Sigmoid colon (tissue), 7 donors: ENCODE measurements around the gene SEC23IP. TPM values are rescaled to one million over a fixed set of nuclear protein-coding genes. Genes with fewer than 3 reads are reported as not detected.

Experiments
- DNase-seq: peaks from one replicate; pipeline ENCODE4 v3.0.0-alpha.2; 2019
- H3K27ac ChIP-seq, 4 donors: fragments of 200-600 bp; sonication (generic); one replicate each; pipeline ENCODE4 v1.5.1; 2016 to 2019; ENCODE audit warnings: mild to moderate bottlenecking in 1 of 4
- H3K27me3 ChIP-seq, 3 donors: fragments of 200-600 bp; sonication (generic); one replicate each; pipeline ENCODE4 v1.5.1; 2019; ENCODE audit warnings: mild to moderate bottlenecking in 1 of 3
- H3K36me3 ChIP-seq, 4 donors: fragments of 200-600 bp; sonication (generic); one replicate each; pipeline ENCODE4 v1.5.1; 2016 to 2019
- H3K4me1 ChIP-seq, 4 donors: fragments of 200-600 bp; sonication (generic); one replicate each; pipeline ENCODE4 v1.5.1; 2017 to 2019
- H3K4me3 ChIP-seq, 4 donors: fragments of 200-600 bp; sonication (generic); one replicate each; pipeline ENCODE4 v1.5.1; 2017 to 2019; ENCODE audit warnings: mild to moderate bottlenecking in 2 of 4, moderate library complexity in 1 of 4
- H3K9me3 ChIP-seq, 4 donors: fragments of 200-600 bp in 3 of 4; sonication (generic) in 3 of 4; one replicate each; pipeline versions ENCODE4 v1.5.1 to v1.6.1; 2013 to 2019
- EP300 ChIP-seq, 4 donors: sonication (generic); formaldehyde crosslinking; IDR thresholded peaks; one replicate each; pipeline ENCODE4 v1.6.1; 2017; ENCODE audit warnings: antibody characterized with exemption in 4 of 4
- POLR2A ChIP-seq, 2 donors: fragments of 450-650 bp; IDR thresholded peaks; one replicate each; pipeline ENCODE4 v1.6.1; 2016; ENCODE audit warnings: antibody characterized with exemption in 2 of 2, mild to moderate bottlenecking in 2 of 2, moderate library complexity in 2 of 2
- POLR2AphosphoS5 ChIP-seq, 4 donors: sonication (generic); formaldehyde crosslinking; IDR thresholded peaks; one replicate each; pipeline ENCODE4 v1.6.1; 2017; ENCODE audit warnings: antibody characterized with exemption in 4 of 4
- WGBS, 2 donors: extraction: QIAGEN DNeasy Blood & Tissue Kit; methylation state at CpG; one replicate each; pipeline ENCODE4 v1.1.7; 2013; 5-methylcytosine and 5-hydroxymethylcytosine counted together
- intact Hi-C: fragments of 100-400 bp; cut with DNase I; formaldehyde crosslinking; loops from one replicate; pipeline ENCODE4 v1.15.1; 2023
- polyA plus RNA-seq, 3 donors: library from polyadenylated mRNA; stranded (reverse); fragments of 200-250 nt; gene quantifications; one replicate each; pipeline ENCODE4 v1.2.3, GENCODE V29; 2013
- total RNA-seq, 4 donors: library from RNA; depleted of rRNA; stranded (reverse); fragments of >200 nt; gene quantifications; one replicate each; pipeline ENCODE4 v1.1.0, GENCODE V29; 2016
- TF ChIP-seq, protein P1 (sequence below), 4 experiments: fragments of 450-650 bp in 3 of 4; fragments of 200-600 bp in 1 of 4; IDR thresholded peaks; one replicate each; pipeline ENCODE4 v1.5.1; 2016 to 2019; ENCODE audit warnings: antibody characterized with exemption in 4 of 4, mild to moderate bottlenecking in 3 of 4, moderate library complexity in 2 of 4
- donor health status: healthy with polysubstance abuse.
- donor health status: Bipolar disorder and iron deficiency.
- donor health status: healthy.

The SEC23IP gene
- total and polyA plus RNA-seq, 7 donors = 8.3 to 31.4 (median 18.3) TPM

DNA sequence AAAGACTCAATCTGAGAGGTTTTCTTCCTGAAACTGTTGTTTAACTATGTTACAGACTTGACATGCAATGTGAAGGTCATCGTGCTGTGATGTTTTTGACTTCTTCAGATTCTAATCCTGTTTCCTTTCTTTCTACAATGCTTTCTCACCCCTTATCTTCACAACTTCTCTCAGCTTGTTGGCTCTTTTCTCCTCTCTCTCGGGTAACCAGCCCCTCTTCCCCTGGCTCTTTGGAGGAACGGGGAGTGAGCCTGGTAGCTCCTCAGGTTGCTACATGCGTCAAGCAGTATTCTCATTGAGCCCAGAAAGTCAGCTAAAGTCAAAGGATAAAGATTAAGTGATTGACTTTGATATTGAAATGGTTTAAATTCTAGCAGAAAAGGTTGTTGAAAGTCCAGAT lies 40.1 kb downstream of the SEC23IP start:
- H3K4me3 ChIP-seq = no peak overlapping the region
- peaks cover 14 to 78% (median 30%) of the 10 kb centered on the region in 4 donors for H3K36me3 ChIP-seq
- H3K27me3 ChIP-seq = no peaks in the 10 kb centered on the region
- no peaks in the 10 kb centered on the region for H3K4me1 ChIP-seq
- TF ChIP-seq, protein P1, sequence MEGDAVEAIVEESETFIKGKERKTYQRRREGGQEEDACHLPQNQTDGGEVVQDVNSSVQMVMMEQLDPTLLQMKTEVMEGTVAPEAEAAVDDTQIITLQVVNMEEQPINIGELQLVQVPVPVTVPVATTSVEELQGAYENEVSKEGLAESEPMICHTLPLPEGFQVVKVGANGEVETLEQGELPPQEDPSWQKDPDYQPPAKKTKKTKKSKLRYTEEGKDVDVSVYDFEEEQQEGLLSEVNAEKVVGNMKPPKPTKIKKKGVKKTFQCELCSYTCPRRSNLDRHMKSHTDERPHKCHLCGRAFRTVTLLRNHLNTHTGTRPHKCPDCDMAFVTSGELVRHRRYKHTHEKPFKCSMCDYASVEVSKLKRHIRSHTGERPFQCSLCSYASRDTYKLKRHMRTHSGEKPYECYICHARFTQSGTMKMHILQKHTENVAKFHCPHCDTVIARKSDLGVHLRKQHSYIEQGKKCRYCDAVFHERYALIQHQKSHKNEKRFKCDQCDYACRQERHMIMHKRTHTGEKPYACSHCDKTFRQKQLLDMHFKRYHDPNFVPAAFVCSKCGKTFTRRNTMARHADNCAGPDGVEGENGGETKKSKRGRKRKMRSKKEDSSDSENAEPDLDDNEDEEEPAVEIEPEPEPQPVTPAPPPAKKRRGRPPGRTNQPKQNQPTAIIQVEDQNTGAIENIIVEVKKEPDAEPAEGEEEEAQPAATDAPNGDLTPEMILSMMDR (IDR thresholded peaks at IDR 0.05) = no peak
- no peak for TF ChIP-seq POLR2AphosphoS5 (IDR thresholded peaks at IDR 0.05)
- no peak for TF ChIP-seq POLR2A (IDR thresholded peaks at IDR 0.05)
- TF ChIP-seq EP300 (IDR thresholded peaks at IDR 0.05) = no peak
- H3K27ac ChIP-seq = no peak overlapping the region
- H3K9me3 ChIP-seq = no peaks in the 10 kb centered on the region
- no peak for DNase-seq
- intact Hi-C loops = no loop called here
- WGBS, 2 donors = 92 to 95% methylated on average over 4 of the region's 4 CpGs

DNA sequence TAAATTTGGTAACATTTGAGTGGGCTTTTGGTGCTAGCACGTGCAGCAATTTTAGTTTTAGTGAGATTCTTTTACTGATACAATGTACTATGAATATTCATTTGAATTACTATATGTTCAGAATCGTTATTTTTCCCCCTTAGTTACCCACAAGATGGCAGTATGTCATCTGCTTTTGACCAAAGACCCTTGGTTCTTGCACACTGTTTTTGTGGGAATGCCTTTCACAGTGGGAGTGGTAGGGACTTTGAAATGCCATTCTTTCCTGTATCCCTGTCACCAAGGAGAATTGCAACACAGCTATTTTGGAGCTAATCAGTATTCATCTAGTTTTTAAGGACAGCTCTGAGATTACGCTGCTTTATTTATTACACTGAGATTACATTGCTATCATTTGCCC lies 40.6 kb downstream of the SEC23IP start:
- intact Hi-C loops = no loop called here
- no peak overlapping the region for H3K4me3 ChIP-seq
- no peaks in the 10 kb centered on the region for H3K4me1 ChIP-seq
- H3K27me3 ChIP-seq = no peaks in the 10 kb centered on the region
- H3K36me3 ChIP-seq = peaks cover 14 to 78% (median 27%) of the 10 kb centered on the region in 4 donors
- 61 to 64% methylated on average over 3 of the region's 3 CpGs for WGBS, 2 donors
- TF ChIP-seq, protein P1 (IDR thresholded peaks at IDR 0.05) = no peak
- TF ChIP-seq EP300 (IDR thresholded peaks at IDR 0.05) = no peak
- TF ChIP-seq POLR2A (IDR thresholded peaks at IDR 0.05) = no peak
- TF ChIP-seq POLR2AphosphoS5 (IDR thresholded peaks at IDR 0.05) = no peak
- no peak overlapping the region for H3K27ac ChIP-seq
- no peaks in the 10 kb centered on the region for H3K9me3 ChIP-seq
- DNase-seq = no peak

DNA sequence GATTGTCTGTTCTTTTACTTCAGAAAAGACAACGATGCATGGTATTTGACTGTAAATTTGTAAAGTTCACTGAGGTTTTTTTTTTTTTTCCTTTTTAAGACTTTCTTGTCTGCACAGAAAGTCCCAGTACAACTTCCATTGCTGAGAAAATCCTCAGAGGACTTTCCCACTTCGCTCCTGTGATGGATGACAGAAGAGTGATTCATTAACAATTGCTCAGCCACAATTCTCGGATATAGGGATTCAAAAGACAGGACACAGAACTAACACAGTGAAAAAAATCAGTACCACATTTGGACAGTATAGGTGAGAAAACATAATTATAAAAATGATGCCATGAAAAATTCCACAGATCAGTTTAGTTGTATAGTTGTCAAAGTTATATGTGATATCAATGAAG lies 48.0 kb downstream of the SEC23IP start:
- H3K36me3 ChIP-seq = peaks cover 11 to 75% (median 25%) of the 10 kb centered on the region in 4 donors
- TF ChIP-seq POLR2AphosphoS5 (IDR thresholded peaks at IDR 0.05) (no peak), POLR2A (IDR thresholded peaks at IDR 0.05) (no peak), EP300 (IDR thresholded peaks at IDR 0.05) (no peak)
- TF ChIP-seq, protein P1 (IDR thresholded peaks at IDR 0.05) = no peak
- no peaks in the 10 kb centered on the region for H3K9me3 ChIP-seq
- no peaks in the 10 kb centered on the region for H3K4me1 ChIP-seq
- no peak overlapping the region for H3K4me3 ChIP-seq
- H3K27me3 ChIP-seq = no peaks in the 10 kb centered on the region
- WGBS, 2 donors = 92 to 95% methylated on average over 3 of the region's 3 CpGs
- intact Hi-C loops = no loop called here
- no peak overlapping the region for H3K27ac ChIP-seq
- no peak for DNase-seq

DNA sequence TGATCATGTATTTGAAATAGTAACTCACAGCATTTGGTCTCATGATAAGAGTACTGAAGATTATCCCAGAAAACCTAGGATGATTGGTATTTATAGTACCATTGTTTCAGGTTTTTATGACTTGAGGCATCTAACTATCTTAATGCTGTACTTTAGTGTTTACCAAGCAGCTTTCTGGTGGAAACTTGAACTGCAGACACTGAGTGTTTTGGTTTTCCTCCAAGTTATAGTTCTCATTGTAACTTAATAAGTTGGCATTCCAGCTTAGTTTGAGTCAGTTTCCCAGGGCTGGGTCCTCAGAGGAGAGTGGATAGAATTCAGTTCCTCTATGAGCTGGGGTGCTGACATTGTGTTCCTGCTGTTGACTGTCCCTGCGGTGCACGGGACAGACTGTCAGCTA lies 50.4 kb downstream of the SEC23IP start:
- H3K4me3 ChIP-seq = no peak overlapping the region

More for the DNA sequence above, 50.4 kb downstream of the SEC23IP start:
- H3K4me1 ChIP-seq = peaks cover 0 to 5% (median 0%) of the 10 kb centered on the region in 4 donors
- H3K9me3 ChIP-seq = no peaks in the 10 kb centered on the region
- DNase-seq = no peak
- TF ChIP-seq EP300 (IDR thresholded peaks at IDR 0.05) (no peak), POLR2AphosphoS5 (IDR thresholded peaks at IDR 0.05) (no peak), POLR2A (IDR thresholded peaks at IDR 0.05) (no peak)
- TF ChIP-seq, protein P1 (IDR thresholded peaks at IDR 0.05) = no peak
- peaks cover 5 to 62% (median 23%) of the 10 kb centered on the region in 4 donors for H3K36me3 ChIP-seq
- H3K27ac ChIP-seq = no peak overlapping the region
- WGBS, 2 donors = 97 to 100% methylated on average over 2 of the region's 2 CpGs
- H3K27me3 ChIP-seq = no peaks in the 10 kb centered on the region
- intact Hi-C loops = no loop called here
